ENCODE data around the gene PDSS2. TPM values are rescaled to one million over a fixed set of nuclear protein-coding genes. Genes with fewer than 3 reads are reported as not detected.

PDSS2 gene
- total RNA-seq, 1 experiment from 2014 or later = 12.1 TPM

- Mint-ChIP-seq H3K36me3 (ENCODE audit: insufficient read depth in 1 of 3, low read depth in 3 of 3) (peaks cover 11 to 40% (median 29%) of the 10 kb centered on the region in 3 experiments; a peak in 6 of 7 replicates), H3K9me3 (peaks cover 19 to 21% of the 10 kb centered on the region in 2 experiments), H3K4me3 (no peak overlapping the region), H3K27me3 (ENCODE audit: low read depth) (no peaks in the 10 kb centered on the region), H3K4me1 (peaks cover 21 to 34% of the 10 kb centered on the region in 2 experiments), H3K27ac (no peak overlapping the region)
- Histone ChIP-seq H3K56ac (ENCODE audit: insufficient read length, low read depth, low read length) (no peak overlapping the region), H3K18ac (ENCODE audit: insufficient read length, low read depth, low read length) (no peak overlapping the region), H2BK20ac (ENCODE audit: low read depth, low read length, poor library complexity, severe bottlenecking) (no peak overlapping the region), H3K4ac (ENCODE audit: low read depth, low read length) (no peak overlapping the region), H3K4me1 (ENCODE audit: insufficient read depth, low read length) (peaks cover 6% of the 10 kb centered on the region), H4K8ac (replicated peaks; ENCODE audit: insufficient read length, low read depth, low read length) (no peak overlapping the region), H2BK12ac (ENCODE audit: insufficient read length, low read depth, low read length) (no peak overlapping the region), H3K9me3 (ENCODE audit: control insufficient read depth, low read depth, low read length) (no peaks in the 10 kb centered on the region), H4K91ac (ENCODE audit: insufficient read length, low read depth, low read length) (no peak overlapping the region), H2AK5ac (ENCODE audit: insufficient read length, low read length) (no peak overlapping the region), H2AFZ (ENCODE audit: low read length) (no peak overlapping the region), H3K27me3 (ENCODE audit: insufficient read depth, low read length) (no peaks in the 10 kb centered on the region), H3T11ph (ENCODE audit: low read length) (no peak overlapping the region), H3K79me2 (ENCODE audit: insufficient read depth, low read length) (no peaks in the 10 kb centered on the region), H3K23ac (ENCODE audit: insufficient read length, low read depth, low read length) (no peak overlapping the region), H3K23me2 (ENCODE audit: insufficient read length, low read depth, low read length, poor library complexity, severe bottlenecking) (no peaks in the 10 kb centered on the region), H3K9ac (ENCODE audit: extremely low read depth, insufficient read length, low read length) (no peak overlapping the region), H3K27ac (ENCODE audit: insufficient read length, low read depth, low read length) (no peak overlapping the region), H3K4me2 (ENCODE audit: insufficient read depth, insufficient read length, low read length) (no peak overlapping the region), H3K79me1 (ENCODE audit: insufficient read depth, low read depth, low read length, poor library complexity, severe bottlenecking) (peaks cover 3% of the 10 kb centered on the region), H2BK15ac (ENCODE audit: low read depth, low read length) (no peak overlapping the region), H2BK120ac (ENCODE audit: low read depth, low read length, poor library complexity, severe bottlenecking) (no peak overlapping the region), H4K5ac (ENCODE audit: insufficient read length, low read depth, low read length) (no peak overlapping the region), H4K20me1 (ENCODE audit: control insufficient read depth, insufficient read depth, insufficient read length) (no peaks in the 10 kb centered on the region), H3K14ac (ENCODE audit: insufficient read depth, low read length) (no peak overlapping the region), H2BK5ac (ENCODE audit: insufficient read length, low read length) (no peak overlapping the region)
- WGBS (ENCODE audit: extremely low coverage, insufficient read length, low lambda C conversion rate) = no CpG with 5 or more reads among the region's 3 CpGs
- no peak for DNase-seq
- TF ChIP-seq, protein P1, sequence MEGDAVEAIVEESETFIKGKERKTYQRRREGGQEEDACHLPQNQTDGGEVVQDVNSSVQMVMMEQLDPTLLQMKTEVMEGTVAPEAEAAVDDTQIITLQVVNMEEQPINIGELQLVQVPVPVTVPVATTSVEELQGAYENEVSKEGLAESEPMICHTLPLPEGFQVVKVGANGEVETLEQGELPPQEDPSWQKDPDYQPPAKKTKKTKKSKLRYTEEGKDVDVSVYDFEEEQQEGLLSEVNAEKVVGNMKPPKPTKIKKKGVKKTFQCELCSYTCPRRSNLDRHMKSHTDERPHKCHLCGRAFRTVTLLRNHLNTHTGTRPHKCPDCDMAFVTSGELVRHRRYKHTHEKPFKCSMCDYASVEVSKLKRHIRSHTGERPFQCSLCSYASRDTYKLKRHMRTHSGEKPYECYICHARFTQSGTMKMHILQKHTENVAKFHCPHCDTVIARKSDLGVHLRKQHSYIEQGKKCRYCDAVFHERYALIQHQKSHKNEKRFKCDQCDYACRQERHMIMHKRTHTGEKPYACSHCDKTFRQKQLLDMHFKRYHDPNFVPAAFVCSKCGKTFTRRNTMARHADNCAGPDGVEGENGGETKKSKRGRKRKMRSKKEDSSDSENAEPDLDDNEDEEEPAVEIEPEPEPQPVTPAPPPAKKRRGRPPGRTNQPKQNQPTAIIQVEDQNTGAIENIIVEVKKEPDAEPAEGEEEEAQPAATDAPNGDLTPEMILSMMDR (conservative IDR thresholded peaks at IDR 0.05) = no peak
Measured at GRCh38 chr6:107405002-107405401, 54.4 kb downstream of the PDSS2 start.
